Hematopoietic multipotent progenitor cell treated with erythropoietin and hydrocortisone succinate and interleukin-3 and kit ligand, for 4 days (in vitro differentiated cells): ENCODE measurements around the gene MRPL57.
A peak's percentile ranks its signal among the peaks of the same experiment; 100 is the strongest.
"Not testable (repeated sequence)": the region's sequence is repeated elsewhere in the genome, so short reads cannot be mapped to it uniquely, and the experiment has no call there.

Source experiments
- DNase-seq: peaks from one replicate; pipeline ENCODE4 v3.0.0-alpha.2; 2015

Gene MRPL57

DNA sequence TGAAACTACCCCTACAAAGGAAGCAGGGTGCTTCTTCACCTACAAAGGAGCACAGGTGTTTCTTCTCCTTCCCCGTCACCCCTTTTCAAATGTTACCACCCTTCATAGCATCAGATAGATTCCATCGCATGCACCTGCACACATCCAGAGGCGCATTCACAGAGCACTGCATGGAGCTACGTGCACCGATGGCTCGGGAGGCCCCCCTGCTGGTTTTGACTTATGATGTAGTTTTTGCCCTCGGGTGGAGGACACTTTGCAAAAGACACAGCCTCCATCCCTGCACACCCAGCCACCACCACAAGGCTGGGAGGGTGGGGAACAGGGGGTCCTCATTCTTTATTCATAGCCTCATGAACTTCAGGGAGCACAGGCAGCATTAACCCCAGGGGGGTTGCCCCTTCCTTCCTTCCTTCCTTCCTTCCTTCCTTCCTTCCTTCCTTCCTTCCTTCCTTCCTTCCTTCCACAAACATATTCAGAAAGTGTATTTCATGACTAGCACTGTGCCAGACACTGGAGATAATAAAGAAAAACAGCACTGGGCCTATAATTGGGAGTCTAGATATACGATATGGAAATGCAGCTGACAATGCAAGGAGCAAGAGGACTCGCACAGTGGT is 21.3 kb downstream of the MRPL57 start:
- not testable (repeated sequence) for DNase-seq

DNA sequence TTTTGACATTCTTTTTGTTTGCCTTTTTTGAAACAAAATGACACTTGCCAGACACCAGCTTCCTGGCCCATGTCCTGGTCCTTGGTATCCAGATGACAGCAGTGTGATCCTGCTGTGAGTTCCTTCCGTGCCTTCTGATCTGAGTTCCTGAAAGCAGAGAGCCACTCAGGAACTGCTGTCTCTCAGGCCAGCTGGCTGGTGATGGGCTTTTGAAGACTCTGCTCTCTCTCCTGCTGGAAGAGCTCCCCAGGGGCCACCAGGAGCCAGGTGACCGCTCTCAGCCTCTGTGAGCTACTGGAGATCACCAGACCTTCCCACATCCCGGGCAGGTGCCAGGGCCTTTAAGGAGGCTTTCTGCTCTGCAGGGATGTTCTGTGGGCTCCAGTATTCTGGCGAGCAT is 21.9 kb downstream of the MRPL57 start:
- DNase-seq: not testable (repeated sequence)

DNA sequence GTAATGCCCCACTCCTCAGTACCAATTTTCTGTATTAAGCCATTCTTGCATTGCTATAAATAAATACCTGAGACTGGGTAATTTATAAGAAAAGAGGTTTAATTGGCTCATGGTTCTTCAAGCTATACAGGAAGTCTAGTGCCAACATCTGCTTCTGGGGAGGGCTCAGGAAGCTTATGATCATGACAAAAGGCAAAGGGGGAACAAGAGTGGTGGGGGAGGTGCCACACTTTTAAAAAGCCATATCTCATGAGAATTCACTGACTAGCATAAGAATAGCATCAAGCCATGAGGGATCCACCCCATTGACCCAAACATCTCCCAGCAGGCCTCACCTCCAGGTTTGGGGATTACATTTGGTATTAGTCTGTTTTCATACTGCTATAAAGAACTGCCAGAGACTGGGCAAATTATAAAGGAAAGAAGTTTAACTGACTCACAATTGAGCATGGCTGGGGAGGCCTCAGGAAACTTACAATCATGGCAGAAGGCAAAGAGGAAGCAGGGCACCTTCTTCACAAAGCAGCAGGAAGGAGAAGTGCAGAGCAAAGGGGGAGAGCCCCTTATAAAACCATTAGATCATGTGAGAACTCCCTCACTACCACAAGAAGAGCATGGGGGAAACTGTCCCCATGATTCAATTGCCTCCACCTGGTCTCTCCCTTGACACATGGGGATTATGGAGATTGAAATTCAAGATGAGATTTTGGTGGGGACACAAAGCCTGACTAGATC is 25.2 kb downstream of the MRPL57 start:
- peak; percentile 35 for DNase-seq

DNA sequence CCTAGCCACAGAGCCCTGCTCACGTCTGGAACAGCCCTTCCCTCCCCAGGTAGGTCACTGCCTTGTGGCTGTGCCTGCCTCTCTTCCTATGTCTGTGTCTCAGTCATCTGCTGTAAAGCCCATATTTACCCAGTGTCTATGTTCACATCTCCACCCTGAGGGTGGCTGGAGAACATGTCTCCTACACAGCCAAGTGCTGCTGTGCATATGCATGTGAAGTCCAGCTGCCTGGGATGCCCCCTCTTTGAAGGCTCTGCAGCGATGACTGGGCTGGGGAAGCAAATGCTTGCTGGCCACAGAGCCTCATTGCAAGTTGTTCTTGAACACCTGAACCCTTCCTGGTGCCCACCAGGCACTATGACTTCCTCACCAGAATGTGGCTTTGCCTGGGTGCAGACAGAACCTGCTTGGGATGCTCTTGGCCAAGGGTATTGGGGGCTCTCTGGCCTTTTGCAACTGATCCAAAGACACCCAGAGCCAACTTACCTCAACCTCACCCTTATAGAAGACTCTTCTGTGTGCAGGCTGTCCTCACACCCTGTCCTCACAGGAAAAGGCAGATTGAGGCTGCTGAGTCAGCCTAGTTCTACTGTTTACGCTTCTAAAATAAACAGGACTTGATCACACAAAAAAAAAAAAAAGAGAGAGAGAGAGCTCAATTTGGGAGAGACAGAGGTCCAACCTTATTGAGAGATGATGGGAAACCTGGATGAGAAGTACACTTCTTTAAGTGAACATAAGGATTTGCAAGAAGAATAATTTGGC is 26.5 kb downstream of the MRPL57 start:
- DNase-seq: no peak

DNA sequence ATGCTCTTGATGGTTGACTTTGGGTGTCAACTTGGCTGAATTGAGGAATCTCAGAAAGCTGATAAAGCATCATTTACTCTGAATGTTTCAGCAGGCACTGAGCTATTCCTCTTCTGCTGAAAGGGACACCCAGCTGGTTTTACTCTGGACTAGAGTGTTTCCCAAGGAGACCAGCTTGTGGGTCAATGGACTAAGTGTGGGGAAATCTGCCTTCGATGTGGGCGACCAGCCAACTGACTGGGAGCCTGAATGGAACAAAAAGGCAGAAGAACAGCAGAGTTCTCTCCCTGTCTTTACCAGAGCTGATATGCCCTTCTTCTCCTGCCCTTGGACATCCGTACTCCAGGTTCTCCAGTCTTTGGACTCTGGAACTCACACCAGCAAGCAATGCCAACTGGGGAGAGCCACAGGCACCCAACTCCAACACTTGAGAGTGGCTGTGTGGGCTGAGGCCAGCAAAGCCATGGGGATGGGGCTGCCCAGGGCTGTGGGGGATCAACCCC is 32.2 kb downstream of the MRPL57 start:
- no peak for DNase-seq

DNA sequence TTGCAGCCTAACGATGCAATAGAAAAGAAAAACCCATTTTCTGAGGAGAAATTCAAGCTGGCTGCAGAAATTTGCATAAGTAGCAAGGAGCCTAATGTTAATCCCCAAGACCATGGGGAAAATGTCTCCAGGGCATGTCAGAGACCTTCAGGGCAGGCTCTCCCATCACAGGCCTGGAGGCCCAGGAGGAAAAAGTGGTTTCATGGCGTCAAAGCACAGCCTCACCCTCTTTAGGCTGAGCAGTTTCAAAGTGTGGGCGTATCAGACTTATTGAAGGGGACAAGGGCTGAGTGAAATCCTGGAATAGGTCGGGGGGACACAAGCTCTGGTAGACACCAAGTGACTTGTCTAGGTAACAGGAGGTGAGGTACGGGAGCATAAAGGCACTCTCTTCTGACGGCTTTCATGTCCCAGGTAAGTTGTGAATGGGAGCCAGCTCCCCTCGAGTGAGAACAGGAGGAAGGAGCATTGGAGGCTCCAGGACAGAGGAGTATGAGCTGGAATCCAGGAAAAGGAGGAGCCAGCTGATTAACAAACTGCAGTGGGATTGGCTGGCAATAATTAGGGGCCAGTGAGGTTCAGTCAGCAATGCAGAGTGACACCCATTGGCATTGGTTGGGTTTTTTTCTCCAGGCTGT is 35.8 kb downstream of the MRPL57 start:
- DNase-seq: no peak

DNA sequence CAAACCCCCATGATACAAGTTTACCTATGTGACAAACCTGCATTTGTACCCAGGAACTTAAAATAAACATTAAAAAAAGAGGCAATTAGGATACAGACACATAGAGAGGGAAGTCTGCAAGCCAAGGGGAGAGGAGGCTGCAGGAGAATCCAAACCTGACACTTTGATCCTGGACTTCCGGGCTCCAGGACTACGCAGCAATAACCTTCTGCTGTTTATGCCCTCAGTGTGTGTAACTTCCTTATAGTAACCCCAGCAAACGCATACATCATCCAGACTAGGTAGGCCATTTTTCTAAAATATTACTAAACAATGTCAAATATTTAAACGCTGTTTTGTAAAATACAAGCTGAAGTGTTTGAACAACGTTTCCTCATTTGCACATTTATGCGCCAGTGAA is 39.0 kb downstream of the MRPL57 start:
- not testable (repeated sequence) for DNase-seq

DNA sequence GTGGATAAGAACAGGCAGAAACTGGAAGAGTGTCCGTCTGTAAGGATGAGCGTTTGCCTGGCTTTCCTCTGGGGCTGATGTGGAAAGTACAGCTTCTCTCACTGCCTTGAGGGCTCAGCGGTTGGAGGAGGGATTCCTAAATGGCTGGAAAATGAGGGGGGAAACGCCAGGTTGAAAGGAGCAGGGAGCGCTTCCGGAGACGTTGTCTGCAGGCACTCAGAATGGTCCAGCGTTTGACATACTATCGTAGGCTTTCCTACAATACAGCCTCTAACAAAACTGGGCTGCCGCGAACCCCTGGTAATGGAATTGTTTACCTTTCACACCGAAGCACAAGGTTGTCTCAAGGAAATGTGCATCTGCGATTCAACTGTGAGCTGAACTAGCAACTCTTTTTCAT is 39.9 kb downstream of the MRPL57 start:
- no peak for DNase-seq

DNA sequence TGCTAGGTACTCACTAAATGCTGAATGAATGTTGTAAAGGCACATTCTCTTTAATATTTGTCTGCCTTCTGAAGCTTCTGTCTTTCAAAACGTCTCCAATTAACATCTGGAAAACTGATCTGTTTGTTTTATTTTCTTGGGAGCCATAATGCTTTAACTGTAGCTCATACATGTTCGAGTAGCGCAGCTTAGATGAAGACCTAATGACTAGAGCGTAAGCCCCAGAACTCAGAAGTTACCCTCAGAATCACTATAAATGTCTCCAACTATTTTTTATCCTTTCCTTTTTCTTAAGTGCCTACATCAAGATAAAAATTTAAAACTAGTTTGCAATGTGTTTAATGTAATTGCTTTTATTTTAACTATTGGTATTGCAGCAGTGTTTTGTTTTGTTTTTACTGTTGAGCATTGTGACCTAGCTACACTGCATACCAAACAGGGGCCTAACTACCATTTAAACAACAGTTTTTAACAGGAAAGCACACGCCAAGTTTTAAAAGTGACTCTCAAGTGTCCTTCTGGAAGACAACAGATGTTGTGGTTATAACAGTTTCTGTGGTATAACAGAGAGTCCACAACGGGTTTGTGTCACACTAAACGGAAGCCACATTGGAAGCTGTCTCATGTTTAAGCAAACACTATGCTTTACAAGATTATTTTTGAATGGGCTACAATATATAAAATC is 42.0 kb downstream of the MRPL57 start:
- peak; percentile 93 for DNase-seq

DNA sequence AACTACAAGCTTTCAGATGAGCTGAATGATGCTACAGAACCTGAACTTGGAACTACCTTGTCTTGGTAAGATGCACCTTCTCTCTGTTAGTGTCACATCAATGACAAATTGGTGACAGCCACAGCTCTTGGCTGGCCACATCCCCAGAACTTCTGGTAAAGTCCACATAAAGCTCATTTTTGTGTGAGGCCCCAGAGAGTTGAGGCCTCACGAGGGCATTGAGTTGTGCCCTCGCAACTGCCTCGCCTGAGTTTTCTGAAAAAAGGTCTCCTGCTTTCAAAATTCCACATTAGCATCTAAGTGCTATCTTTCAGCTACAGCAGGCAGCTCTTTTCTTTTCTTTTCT is 42.6 kb downstream of the MRPL57 start:
- no peak for DNase-seq

DNA sequence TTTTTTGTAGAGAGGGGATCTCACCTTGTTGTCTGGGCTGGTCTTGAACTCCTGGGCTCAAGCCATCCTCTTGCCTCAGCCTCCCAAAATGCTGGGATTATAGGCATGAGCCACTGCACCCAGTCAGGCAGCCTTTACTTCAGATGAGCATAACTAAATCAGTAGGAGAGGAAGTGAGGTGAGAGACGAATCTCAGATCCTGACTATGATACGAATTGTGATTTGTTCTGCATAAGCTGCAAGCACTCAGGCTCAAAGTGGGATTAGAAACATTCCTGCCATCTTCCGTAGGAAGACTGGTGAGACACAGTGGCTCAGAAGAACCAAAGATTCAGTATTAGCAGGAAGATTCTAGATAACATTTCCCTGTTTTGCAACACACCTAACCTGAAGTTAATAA is 43.3 kb downstream of the MRPL57 start:
- not testable (repeated sequence) for DNase-seq

DNA sequence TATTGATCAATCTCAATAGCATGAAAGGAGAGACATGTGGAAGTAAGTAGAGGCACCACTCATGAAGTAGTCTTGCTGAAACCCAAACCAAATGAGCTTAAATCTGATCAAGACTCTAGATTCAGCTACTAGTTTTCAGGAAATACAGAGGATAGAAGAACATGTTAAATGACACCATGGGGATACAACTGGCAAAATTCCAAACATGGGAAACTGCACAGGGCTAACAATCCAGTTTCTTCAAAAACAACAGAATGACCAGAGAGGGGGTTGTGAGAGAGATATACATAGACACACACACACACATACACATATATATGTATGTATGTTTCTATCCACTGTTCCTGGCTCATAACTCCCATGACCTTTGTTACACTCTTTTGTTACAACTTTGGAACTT is 44.8 kb downstream of the MRPL57 start:
- no peak for DNase-seq

DNA sequence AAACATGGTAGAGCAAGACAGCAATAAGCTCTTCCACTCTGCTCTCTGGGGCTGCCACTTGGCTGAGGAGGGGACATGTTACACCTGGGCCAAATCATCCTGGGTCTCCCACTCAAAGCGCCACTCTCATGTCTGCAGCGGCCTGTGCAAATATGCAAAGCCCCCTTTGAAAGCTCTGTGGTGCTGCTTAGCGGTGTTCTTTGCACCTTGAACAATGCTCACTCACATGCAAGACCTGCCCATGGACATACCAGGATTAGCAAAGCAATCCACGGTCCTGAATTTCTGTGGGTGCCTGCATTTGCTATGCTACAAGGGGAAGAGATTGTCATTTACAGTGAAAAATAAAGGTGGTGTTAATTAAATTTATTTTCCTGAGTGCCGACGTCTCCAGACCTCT is 48.6 kb downstream of the MRPL57 start:
- no peak for DNase-seq

DNA sequence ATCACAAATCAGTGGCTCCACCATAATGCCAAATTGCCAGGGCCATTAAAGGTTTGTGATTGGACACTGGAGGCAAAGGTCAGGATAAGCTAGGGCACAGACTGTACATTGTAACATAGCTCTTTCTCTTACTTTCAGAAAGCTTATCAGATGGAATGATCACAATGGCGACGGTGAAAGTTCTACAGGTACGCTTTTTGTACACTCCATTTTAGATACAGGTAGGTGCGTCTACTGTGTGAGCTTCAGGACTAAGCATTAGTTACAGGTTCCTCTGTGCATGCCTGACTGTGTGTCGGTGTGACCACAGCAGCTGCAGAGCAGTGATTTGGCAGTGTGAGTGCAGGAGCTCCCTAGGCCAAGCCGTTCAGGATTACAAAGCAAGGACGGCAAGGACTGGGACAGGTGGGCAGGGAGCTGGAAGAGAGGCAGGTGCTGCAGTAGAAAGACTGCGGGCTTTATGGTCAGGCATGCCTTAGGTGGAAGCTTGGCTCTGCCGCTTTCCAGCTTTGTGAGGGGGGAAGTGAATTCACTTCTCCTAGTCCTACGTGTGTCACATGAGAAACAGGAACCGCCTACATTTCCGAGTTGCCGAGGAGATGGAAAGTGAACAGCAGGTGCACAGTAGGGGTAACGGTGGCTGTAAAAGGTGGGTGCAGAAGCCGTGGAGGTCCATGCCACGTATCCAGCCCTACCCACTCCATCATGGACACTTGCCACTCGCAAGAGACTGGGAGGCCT is 49.6 kb downstream of the MRPL57 start:
- DNase-seq: no peak

DNA sequence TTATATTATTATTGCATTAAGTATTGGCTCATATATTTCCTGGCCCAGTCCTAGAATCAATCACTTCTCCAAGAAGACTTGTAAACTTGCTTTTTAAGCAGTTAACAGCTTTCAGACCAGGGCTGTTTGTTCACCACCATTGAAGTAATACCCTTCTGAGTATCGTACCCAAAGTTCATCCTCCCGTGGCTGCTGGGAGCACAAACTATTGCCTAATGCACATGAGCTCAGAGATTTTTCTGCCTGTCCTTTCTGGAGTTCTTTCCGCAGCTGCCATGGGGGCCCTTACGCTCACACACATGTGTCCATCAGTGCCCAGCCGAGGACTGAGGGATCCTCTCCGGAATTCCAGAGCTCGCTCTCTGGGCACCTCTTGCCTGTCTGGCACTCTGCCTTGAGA is 51.5 kb downstream of the MRPL57 start:
- no peak for DNase-seq
